ENCODE measurements around the gene TGFB3. TPM values are rescaled to one million over a fixed set of nuclear protein-coding genes. Genes with fewer than 3 reads are reported as not detected.

TGFB3 gene
- total RNA-seq, 2 experiments from 2014 or later = 1.1 to 5.5 TPM

GRCh38 chr14:75909630-75910029 is 72.2 kb downstream of the TGFB3 start:
- DNase-seq (ENCODE audit: low spot score) = no peak
- CTCF ChIA-PET (ENCODE audit: unreplicated experiment) = no interaction called here
- H2AFZ ChIP-seq (ENCODE audit: low read length) = no peak overlapping the region

More at GRCh38 chr14:75909630-75910029, 72.2 kb downstream of the TGFB3 start:
- Histone ChIP-seq H3K4me2 (ENCODE audit: low read length) (no peak overlapping the region), H3K9me3 (ENCODE audit: low read length) (no peaks in the 10 kb centered on the region), H3K9me2 (ENCODE audit: insufficient read depth, low read length) (no peaks in the 10 kb centered on the region), H3K79me2 (ENCODE audit: insufficient read depth, low read depth, low read length) (no peaks in the 10 kb centered on the region), H3K36me3 (ENCODE audit: insufficient read depth, low read length) (no peaks in the 10 kb centered on the region; the same call in 1 of the 2 replicates), H3K4me1 (ENCODE audit: insufficient read depth, low read length, poor library complexity, severe bottlenecking) (no peaks in the 10 kb centered on the region), H3K27ac (ENCODE audit: low read depth, low read length, poor library complexity, severe bottlenecking) (no peak overlapping the region), H3K4me3 (ENCODE audit: low read depth, low read length, poor library complexity, severe bottlenecking) (no peak overlapping the region), H4K20me1 (ENCODE audit: insufficient read depth, low read length) (no peaks in the 10 kb centered on the region)
- no TSS peak for BruUV-seq (replicated peaks)
- intact Hi-C loops (cut with micrococcal nuclease; ENCODE audit: unreplicated experiment) = loop anchor here (10.0 kb wide), 1 partner anchor 205 kb away; no protein-coding TSS in a partner anchor
- TF ChIP-seq EZH2phosphoT487 (IDR thresholded peaks at IDR 0.05; ENCODE audit: borderline replicate concordance, low read depth, low read length) (no peak), CTCF (conservative IDR thresholded peaks at IDR 0.05; ENCODE audit: low read length) (no peak)
- POLR2A ChIA-PET = interaction anchor here (1.6 kb wide), 1 partner anchor 73 kb away, joined by 3 read pairs; no protein-coding TSS in a partner anchor

Other genes with a start within 250 kb of the TGFB3 start
- gene IFT43, start 3.8 kb upstream of the TGFB3 start, total RNA-seq (2014; rRNA removed; shearing (Covaris generic)) = 9.3 and 11.0 TPM in 2 replicates
- gene IFT43, start 3.8 kb upstream of the TGFB3 start, total RNA-seq (2022) = 8.7 and 13.6 TPM in 2 replicates
- gene GPATCH2L, start 169.9 kb upstream of the TGFB3 start, total RNA-seq (2014; rRNA removed; shearing (Covaris generic)) = 41.9 and 70.4 TPM in 2 replicates
- gene GPATCH2L, start 169.9 kb upstream of the TGFB3 start, total RNA-seq (2022) = 59.0 and 67.2 TPM in 2 replicates